ENCODE results near the gene SEC16A.

Gene SEC16A

DNA sequence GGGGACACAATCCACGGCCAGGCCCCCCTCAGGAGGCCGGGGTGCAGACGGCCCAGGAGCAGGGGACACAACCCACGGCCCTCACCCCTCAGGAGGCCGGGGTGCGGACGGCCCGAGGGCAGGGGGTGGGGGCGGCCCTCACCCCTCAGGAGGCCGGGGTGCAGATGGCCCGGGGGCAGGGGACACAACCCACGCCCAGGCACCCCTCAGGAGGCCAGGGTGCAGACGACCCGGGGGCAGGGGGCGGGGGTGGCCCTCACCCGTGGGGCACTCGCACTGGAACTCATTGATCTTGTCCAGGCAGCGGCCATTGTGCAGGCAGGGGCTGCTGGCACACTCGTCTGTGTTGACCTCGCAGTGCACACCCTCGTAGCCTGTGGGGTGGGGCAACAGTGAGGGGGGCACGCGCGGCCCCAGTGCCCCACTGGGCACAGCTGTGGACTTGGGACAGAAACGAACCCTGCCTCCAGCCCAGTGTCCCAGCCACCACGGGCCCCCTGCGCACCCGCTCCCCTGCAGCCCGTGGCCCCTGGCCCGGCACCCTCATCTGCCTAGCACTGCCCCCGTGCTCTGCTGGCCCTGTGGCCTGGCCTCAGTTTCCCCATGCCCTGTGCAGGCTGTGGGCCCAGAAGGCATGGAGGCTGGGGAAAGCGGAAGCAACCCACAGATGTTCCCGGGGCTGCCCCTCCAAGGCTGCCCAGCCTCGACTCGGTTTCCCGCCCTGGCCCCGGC lies 34.3 kb upstream of the SEC16A start:
- no peak for DNase-seq

DNA sequence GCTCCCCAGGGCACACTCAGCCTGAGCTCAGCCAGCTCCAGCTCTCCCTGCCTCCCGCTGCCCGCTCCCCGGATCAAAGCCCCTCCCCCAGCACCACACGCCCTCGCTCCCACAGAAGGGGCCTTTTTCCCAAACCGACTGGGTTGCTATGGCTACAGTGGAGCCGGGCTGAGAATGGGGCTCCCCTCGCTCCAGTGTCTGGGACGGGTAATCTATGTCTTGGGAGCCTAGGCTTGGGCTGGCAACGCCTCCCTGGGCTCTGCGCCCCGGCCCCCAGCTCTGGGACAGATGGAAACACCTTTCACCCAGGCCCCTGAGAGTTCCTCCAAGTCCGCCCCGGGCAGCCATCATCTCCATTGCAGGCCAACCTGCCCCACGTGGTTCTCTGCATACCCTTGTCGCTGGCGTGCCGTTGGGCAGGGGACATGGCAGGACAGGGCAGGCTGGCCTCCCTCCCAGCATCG lies 33.4 kb upstream of the SEC16A start:
- no peak for DNase-seq

DNA sequence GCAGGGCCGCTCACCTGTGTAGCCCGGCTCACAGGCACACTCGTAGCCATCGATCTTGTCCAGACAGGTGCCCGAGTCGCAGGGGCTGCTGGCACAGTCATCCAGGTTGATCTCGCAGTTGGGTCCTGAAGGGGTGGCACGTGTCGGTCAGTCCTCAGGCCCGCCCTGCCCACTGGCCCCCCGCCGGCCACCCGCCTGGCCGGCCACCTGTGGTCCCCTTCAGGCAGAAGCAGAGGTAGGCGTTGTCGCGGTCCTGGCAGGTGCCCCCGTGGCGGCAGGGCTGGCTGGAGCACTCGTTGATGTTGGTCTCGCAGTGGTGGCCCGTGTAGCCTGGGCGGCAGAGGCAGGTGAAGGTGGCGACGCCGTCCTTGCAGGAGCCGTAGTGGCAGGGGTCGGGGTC lies 32.4 kb upstream of the SEC16A start:
- no peak for DNase-seq

DNA sequence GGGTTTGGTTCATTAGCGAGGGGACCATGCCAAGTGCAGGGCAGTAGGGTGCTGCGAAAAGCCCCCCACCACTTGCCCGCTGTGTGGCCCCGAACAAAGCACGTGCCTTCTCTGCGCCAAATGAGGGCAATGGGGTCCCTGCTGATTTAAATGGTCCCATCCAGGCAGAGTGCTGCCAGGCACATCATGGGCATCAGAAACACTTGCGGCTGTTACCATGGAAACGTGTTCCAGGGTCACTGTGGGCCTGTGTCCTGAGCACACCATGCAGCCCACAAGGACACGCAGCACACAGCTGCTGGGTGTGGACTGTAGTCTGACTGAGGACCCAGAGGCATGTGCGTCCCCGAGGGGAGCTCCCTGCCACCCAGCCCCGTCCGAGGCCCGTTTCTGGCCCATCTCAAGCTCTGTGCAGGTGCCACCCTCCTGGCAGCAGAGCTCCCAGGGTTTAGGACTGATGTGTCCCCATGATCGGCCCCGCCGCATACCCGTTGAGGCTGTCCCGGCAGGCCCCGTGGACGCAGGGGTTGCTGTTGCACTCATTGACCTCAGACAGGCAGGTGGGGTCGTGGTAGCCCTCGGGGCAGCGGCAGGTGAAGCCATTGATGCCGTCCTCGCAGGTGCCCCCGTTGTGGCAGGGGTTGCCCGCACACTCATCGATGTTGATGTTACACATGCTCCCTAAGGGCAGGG lies 31.3 kb upstream of the SEC16A start:
- DNase-seq, result no peak

DNA sequence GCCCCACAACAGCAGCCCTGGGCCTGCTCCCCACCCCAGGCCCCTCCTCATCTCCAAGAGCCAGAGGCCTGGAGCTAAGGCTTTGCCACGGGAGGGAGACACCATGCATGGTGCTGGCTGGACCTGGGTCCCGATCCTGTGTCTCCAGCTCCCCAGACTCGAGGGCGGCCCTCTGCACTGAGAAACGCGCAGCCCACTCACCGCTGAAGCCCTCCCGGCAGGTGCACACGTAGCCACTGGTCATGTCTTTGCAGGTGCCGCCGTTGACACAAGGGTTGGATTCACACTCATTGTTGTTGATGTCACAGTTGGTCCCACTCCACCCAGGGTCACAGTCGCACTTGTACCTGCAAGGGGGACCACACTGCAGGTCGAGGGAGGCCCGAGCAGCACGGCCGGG lies 30.4 kb upstream of the SEC16A start:
- DNase-seq, result no peak

DNA sequence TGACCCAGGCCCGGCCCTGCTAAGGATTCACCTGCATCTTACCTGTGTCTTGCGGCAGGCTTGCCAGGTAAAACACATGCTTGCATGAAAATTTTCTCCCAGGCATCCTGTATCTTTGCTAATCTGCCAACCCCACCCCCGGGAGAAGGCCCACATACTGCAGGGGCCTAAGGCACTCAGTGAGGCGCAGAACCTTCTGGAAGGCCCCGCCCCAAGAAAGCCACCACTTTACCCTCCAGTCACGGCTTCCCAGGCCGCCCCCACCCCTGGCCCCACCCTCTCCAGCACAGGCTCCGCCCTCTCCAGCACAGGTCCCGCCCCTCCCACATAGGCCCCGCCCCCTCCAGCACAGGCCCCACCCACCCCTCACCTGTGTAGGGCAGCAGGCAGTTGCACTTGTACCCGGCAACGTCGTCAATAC lies 29.8 kb upstream of the SEC16A start:
- no peak for DNase-seq

DNA sequence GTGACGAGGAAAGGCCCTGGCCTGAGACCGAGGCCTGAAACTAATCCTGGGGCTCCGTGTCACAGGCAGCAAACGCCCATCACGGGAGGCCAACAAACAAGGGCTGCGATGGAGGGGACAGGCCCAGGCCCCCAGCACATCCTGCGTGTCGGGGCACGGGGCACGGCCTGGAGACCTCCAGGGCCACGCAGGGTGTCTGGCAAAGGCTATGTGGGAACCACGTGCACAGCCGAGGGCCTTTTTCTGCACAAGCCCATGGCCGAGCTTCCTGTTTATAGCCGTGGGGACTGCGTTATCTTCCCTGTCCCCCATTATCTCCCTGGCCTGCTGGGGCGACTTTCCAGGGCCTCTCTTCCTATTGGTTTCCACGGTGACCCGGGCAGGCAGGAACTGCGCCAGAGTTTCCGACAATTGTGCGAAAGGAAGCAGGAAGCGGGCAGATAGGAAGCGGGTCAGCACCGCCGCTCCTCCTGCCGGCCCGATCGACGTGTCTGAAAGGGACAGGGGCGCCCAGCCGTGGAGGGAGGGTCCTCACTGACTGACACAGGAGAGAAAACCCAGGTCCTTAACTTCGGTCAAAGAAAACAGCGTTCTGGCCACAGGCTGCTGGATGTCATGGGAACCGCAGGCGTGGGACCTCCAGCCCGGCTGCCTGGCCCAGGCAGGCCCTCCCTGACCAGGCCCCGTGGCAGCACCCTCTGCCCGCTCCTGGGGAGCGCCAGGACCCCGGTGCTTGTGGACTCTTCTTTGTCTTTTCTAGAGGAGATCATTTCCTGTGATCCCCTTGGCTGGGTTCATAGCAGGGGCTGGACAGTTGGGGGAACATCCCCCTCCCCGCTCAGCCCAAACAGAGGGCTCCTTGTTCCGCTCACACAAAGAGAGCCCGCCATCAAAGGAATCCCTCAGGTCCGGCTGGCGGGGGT lies 29.1 kb upstream of the SEC16A start:
- no peak for DNase-seq

DNA sequence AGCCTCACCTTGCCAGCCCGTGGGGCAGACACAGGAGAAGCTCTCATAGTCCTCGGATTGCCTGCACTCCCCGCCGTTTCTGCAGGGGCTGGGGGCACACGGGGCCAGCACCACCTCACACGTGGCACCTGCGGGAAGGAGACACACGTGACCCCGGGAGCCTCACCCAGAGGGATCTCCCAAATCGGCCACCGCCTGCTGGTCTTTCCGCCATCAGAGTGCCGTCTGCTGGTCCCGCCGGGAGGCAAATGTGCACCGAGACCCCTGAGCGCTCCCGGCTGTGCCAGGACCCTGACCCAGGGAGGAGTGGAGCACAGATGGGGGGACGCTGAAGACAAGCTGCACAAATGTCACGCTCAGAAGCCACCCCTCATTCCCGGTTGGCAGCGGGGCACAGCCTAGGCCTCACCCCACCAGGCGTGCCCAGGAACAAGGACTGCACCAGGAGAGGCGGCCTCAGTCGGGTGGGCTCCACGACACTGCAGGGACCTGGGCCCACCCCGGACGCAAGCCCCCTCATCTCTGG lies 28.4 kb upstream of the SEC16A start:
- no peak for DNase-seq

DNA sequence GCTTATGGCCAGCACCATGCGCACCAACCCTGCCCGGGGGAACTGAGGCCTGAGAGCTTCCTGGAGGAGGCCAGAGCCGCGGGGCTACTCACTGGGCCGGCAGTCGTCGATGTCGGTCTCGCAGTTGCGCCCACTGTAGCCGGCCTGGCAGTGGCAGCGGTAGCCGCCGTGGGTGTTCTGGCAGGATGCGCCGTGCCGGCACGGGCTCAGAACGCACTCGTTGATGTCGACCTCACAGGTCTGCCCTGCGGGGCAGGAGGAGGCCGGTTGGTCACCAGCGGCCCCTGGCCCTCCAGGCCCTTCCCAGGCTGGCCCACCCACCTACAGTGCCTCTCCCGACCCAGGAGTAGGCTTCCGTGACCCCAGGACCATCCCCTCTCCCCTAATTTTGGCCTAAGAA lies 27.7 kb upstream of the SEC16A start:
- no peak for DNase-seq

DNA sequence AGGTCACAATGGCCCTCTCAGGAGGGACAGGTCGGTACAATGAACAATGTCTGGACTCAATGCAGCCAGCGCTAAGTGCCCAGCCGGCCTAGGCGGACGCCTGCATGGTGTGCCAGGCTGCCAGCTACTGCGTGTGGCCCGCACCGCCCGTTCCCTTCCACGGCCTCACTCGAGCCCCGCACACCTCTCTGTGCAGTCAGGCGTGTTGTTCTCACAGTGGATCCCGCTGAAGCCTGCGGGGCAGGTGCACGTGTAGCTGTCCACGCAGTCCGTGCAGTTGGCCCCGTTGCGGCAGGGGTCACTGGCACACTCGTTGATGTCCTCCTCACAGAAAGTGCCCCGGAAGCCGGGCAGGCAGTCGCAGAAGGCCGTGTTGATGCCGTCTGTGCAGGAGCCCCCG lies 26.7 kb upstream of the SEC16A start:
- DNase-seq, result no peak

DNA sequence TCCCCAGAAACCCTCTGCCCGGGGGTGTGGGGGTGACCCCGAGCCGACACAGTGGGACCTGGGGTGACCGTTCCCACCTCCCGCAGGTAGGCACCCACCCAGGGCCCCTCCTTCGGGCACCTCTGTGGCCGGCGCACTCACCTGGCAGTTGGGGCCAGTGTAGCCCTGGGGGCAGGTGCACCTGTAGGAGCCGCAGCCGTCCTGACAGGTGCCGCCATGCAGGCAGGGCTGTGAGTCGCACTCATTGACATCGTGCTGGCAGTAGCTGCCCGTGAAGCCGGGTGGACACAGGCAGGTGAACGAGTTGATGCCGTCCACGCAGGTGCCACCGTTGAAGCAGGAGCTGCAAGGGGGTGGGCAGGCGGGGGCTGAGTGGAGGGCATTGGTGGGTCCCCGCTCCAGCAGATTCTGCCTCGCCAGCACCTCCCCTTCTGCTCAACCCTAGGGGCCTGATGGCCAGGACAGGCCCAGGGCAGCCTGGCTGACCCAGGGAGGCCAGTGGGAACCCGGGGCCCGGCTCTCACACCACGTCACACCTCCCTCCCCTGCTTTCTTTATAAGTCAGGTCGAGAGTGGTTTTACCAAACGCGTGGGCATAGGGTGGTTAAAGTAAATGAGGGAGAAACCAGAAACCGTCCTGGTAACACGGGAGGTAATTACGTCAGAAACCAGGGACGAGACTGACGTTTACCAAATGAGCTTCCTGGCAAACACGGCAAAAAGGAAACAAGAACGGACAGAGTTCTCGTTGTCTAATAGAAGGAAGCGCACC lies 26.1 kb upstream of the SEC16A start:
- DNase-seq, result no peak

DNA sequence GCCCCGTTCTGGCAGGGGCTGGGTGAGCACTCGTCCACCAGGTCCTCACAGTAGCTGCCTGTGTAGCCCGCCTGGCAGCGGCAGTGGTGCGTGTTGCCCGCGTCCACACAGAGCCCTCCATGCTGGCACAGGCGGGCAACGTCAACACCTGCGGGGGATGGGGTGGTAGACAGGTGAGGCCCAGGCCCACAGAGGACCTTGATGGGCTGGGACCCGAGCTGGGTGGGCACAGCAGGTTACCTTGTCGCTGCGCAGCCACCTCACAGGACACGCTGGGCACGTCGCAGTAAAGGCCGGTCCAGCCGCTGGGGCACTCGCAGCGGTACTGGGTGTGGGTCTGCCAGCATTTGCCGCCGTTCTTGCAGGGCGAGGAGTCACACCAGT lies 25.1 kb upstream of the SEC16A start:
- DNase-seq, result no peak

DNA sequence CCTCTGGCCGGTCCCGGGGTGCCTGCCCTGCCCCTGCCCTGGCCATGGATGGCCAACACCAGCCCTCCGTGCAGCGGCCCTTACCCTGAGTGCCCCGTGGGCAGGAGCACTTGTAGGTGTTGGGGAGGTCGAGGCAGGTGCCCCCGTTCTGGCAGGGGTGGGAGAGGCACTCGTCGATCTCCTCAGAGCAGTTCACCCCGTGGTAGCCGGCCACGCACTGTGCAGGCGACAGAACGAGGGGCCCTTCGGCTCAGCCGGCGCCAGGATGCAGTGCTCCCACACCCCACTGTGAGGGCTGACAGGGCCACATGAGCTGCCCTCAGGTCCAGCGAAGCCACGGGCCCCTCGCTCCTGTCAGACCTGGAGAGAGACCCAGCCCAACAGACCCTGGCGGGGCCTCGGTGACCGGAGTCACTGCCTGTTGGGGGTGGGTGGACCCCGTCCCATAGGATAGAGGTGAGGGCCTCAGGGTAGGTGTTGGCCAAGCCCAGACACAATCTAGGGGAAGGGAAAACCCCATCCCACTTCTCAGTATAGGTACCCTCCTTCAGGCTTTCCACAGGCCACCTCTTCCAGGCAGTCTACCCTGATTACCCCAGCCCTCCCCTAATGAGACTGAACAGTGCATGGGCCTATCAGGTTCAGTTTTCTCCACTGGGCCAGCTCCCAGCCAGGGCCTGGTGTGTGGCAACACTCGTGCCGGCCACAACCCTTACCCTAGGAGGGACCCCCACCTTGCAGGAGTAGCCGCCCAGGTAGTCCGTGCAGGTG lies 24.6 kb upstream of the SEC16A start:
- no peak for DNase-seq

DNA sequence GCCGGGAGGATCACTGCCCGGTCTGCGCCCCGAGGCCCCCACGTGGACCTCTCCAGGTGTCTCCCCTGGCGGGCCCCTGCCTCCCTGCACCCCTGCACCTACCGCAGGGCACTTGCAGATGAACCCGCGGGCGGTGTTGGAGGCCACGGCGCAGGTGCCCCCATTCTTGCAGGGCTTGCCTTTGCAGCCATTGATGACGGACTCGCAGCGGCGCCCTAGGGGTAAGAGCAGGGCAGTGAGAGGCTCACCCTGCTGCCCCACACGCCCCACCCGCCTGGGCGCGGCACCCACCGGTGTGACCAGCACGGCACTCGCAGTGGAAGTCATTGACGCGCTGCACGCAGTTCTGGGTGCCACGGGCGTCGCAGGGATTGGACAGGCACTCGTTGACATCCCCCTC lies 23.6 kb upstream of the SEC16A start:
- no peak for DNase-seq

DNA sequence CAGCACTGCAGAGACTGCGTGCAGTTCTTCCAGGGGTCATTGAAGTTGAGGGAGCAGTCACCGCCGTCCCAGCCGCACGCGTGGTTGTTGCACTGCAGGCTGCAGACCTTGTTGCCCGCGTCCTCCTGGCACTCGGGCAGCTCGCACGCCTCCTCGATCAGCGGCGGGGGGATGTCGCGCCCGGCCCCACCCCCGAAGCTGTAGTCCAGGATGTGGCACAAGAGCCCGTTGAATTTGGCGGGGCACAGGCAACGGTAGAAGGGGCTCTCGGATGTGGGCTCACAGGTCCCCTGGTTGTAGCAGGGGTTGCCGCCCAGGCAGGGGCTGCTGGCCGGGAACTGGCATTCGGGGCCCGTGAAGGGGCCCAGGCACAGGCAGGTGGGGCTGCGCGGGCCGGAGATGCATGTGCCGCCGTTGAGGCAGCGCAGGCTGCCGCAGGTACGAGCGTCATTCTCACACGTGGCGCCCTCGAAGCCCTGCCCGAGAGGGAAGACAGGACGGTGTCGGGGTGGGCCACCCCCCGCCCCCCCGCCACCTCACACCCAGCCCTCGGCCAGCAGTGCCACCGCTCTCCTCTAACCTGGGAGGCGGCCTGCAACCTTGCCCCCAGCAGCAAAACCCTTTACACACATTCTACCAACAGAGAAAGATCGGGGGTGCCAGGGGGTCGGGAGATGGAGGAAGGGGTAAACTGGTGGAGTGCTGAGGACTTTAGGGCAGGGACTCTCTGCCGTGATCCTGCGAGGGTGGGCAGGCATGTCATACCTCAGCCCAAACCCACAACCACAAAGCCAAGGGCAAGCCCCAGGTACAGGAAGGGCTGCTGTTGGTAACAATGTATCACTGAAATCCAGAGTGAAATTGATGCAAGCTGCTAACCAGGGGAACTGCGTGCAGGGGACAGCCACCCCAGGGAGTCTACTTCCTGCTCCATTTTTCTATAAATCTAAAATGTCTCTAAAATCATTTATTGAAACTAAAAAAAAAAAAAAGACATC lies 22.9 kb upstream of the SEC16A start:
- no peak for DNase-seq

DNA sequence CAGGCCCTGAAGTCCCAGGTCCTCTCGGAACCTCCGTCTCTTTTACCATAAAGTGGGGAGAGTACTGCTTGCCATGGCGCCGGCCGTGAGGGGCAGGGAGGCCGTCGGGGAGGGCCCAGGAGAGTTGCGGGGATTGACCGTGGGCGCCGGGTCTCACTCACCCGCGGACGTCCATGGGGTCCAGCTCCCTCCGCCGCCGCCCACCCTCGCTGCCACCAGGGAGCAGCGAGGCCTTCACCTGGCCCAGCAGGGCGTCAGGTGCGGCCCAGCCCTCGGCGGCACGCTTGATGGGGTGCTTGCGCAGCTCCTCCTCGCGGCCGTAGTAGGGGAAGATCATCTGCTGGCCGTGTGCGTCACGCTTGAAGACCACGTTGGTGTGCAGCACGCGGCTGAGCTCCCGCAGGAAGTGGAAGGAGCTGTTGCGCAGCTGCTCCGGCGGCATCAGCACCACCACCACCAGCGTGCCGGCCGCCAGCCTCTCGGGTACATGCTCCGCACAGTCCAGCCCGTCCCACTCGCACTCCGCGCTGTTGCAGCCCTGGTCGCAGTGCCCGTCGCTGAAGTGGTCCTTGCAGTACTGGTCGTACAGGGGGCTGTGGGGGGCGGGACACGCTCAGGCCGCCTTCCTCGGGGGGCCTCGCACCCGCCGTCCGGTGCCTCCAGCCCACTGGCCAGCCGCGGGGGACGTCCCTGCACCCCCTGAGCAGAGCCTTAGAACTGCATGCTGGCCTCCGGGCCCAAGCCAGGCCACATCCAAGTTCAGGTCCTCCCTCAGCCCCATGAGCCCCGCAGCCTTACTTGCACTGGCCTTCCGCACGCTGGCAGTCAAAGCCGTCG lies 21.9 kb upstream of the SEC16A start:
- DNase-seq, result no peak

DNA sequence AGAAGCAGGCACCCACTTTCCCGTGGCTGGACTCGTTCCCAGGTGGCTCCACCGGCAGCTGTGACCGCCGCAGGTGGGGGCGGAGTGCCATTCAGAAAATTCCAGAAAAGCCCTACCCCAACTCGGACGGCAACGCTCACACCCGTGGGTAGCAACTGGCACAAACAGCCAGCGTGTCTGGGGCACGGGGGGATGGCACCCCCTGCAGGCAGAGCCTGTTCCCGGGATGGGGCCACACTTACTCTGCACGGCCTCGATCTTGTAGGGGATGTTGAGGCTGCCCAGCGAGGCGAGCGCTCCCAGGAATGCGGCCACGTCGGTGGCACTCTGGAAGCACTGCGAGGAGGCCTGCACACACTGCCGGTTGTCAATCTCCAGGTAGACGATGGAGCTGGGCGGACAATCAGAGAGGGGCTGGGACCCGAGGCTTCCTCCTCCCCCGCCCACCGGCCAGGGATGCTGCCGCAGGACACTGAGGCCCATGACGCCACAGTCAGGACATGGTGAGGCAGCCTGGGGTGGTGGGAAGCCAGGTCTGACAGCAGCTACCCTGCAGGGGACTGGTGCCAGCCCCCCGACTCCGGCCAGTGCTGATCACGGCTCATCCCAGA lies 20.2 kb upstream of the SEC16A start:
- DNase-seq, result no peak

DNA sequence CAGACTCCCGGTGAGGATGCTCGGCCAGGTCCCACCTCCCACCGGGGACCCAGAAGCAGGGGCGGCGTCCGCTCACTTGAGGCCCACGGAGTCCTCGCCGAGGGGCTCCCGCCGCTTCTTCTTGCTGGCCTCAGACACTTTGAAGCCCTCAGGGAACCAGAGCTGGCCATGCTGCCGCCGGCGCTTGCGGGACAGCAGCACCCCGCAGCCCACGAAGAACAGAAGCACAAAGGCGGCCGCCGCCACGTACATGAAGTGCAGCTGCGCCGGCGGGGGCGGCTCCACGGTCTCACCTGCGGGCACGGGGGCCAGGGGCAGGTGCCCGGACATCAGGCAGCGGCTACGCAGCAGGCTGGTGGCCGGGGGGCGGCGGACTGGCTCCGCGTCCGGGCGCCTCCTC lies 19.4 kb upstream of the SEC16A start:
- DNase-seq, result no peak

DNA sequence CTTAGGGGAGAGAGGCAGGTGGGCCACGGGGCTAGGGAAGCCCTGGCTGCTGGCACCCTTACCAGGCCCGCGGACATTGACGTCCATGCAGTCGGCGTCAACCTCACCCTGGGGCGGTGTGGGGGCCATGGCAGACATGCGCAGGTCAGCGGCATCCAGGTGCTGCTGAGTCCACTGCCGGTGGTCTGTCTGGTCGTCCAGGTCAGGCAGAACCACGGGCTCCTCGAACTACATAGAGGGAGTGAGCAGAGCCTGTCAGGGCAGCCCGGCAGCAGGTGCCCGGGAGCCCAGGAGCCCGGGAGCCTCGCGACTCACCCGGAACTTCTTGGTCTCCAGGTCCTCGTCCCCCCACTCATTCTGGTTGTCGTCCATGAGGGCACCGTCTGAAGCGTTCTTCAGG lies 18.8 kb upstream of the SEC16A start:
- DNase-seq, result no peak
